Measurements from ENCODE around the gene SLIT3.

The SLIT3 gene

DNA sequence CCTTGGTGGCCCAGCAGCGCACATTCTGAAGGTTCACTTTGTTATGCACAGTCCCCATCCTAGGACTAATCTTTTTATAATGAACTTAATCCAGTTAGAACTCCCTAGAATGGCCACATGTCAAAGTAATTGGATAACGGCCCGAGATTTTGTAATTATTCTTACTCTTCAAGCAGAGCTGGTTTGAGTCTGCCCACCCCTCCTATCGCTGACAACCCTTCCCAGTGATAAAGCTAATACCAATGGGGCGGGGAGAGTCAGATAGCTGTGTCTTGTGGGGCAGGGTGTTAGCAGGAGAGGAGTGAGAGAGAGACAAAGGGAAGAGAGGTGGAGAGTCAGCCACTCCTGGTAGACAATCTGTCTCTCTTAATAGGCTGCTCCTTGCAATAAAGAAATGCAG, 356.9 kb downstream of the SLIT3 start:
- DNase-seq, result no peak

DNA sequence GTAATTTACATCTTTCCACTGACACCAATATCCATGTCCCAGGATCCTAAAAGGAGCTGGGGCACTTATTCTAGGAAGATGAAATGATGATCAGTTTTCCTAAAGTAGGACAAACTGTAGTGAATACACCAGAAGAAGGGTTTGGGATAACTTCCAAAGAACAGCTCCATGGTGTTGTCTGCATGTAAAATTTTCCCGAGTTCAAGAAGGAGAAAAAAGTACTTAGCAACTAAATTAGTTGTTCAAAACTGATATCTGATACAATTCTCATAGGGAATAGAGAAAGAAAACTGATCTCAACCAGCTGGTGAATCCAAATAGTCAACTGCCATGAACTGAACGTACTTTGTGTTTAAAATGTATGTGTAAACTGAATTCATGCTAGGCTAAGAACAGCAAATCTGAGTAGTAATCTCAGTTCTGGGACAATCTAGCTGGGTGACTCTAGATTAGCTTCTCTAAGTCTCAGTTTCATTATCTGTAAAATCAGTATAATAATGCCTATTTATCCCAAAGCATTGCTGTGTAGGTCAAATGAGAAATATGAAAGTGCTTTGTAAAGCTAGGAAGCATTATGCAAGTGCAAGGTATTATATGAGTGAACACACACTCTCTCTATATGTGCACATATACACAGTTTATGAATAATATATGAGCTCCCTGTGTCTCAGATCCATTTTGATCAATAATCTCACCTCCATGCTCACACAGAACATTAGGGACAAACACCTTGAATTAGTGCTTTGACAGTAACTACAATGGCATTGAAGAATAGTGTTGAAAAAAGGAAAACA, 357.7 kb downstream of the SLIT3 start:
- no peak for DNase-seq

DNA sequence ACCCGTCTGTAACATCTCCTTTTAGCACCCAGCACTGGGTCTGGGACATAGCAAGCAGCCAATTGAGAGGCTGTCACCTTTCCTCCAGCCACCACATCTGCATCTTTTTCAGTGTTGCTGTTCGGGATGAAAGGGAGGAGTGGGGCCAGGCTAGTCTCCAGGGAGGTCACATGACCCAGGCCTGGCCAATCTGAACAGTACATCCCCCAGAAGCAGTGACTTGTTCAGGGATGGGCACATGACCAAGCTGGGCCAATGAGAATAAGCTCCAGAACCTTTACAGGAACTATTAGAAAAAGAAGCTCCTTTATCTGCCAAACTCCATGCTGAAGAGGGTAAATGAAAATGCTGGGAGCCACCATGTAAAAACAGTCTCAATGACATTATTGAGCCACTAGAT, 359.0 kb downstream of the SLIT3 start:
- no peak for DNase-seq

DNA sequence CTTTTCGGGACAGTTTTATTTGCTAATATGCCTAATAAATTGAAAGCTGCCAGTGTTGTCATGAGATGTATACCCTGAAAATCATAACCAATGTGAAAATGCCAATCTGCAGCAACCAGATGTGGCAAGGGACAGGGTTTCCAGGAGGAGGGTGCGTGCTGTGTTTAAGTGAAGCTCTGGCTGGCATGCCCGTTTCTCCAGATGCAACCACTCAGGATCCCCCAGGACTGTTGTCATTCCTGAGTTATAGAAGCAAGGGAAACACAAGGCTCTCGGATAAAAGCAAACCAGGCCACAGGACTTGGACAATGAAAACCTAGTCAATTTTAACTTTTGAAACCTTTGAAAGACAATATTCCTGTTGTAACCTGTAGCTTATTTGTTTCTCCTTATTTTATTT, 360.2 kb downstream of the SLIT3 start:
- DNase-seq, result no peak

DNA sequence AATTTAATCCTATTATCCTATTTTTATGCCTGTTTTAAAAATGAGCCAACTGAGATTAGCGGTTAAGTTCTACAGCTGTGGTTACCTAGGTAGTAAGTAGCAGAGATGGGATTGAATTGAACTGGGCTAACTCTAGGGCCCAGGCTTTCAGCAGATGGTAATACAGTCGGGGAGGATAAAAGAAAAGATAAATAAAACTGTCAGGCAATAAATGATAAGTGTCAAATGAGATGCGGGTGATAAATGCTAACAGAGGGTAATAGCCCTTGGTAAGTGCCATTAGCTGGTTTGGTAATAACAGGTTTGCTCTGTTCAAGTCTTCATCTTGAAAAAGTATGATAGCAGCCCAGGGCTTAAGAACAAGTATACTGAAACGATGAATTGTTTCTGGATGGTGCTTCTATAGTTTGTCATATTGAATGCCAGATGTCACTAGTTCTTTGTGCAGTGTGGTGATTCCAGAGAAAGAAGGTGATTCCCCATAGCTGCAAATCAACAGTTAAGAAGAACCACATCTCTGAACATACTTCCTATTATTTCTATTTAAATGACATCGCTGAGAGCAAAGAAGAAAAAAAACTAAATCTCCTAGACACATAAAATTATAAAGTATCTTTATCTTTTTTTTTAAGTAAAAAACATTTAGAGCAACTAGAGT, 360.9 kb downstream of the SLIT3 start:
- no peak for DNase-seq

DNA sequence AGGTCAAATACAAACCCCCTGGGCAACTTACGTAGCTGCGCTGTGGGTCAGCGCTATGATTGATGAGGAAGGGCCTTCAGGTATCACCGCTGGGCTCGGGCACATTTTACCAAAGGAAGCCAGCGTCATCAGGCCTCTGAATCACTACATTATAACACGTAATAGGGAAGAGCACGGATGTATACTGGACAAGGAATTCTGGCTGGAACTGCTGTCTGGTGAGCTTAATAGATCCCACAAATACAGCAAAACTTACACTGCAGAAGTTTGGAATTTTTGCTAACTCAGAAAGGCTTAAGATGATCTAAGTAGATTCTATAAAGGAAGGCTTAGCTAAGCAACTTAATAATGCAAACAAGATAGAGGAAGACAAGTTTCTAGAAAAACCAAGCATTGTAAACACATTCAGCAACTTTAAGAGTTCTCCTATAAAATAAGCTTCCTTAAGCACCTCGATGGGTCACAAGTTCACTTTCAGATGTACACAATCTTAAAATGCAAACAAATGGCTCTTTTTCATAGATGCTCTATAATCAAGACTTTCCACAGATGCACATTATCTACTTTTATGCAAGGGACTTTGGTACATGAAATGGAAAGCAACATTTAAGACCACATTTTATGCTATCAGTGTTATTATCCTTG, 361.7 kb downstream of the SLIT3 start:
- DNase-seq, result no peak

DNA sequence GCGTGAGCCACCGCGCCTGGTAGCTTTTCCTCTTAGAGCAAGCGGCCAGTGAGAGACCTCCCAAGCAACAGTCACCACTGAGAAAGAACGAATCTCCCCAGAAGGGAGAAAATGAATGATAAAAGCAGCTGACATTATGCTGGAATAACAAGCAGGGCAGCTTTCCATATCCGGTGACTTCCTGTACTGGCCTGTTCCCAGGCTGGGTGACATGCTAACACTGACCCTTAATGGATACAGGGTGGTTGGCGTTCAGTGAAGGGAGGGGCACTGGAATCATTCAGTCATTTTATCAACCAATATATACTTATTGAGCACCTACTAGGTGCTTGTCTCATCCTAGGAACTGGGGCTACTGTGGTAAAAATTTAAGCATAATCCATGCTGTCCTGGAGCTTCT, 364.4 kb downstream of the SLIT3 start:
- DNase-seq, result no peak

DNA sequence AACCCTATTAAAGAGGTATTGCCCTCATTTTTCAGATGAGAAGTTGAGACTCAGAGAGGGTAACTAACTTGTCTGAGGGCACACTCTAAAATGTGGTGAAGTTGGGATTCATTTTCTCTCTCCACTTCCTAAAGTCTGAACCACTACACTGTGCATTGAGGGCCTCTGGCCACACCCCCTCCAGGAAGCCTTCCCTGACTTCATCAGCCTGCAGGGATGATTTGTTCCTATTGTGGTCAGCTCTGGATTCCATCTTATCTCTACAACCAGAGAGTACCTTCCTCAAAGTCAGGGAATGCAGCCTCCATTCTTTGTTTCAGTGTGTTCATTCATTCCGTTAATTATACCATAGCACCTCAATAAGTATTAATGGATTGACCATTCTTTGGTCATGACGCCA, 365.8 kb downstream of the SLIT3 start:
- no peak for DNase-seq

DNA sequence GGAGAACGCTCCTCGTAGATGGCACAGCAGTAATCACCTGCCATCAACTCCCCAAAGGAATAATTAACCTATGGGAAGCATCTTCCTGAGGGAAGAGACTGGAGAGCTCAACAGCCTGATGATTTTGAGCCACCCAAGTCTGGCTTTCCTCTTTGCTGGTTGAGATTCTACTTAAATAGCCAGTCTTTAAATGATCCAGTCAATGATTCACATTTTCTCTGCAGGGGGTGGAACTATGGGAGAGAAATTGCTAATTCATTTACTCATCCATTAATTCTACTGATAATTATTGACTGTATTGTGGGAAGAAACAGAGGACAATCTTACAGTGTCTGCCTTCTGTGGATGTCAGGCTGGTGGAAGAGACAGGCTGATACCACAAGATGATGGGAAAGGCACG, 366.8 kb downstream of the SLIT3 start:
- no peak for DNase-seq

DNA sequence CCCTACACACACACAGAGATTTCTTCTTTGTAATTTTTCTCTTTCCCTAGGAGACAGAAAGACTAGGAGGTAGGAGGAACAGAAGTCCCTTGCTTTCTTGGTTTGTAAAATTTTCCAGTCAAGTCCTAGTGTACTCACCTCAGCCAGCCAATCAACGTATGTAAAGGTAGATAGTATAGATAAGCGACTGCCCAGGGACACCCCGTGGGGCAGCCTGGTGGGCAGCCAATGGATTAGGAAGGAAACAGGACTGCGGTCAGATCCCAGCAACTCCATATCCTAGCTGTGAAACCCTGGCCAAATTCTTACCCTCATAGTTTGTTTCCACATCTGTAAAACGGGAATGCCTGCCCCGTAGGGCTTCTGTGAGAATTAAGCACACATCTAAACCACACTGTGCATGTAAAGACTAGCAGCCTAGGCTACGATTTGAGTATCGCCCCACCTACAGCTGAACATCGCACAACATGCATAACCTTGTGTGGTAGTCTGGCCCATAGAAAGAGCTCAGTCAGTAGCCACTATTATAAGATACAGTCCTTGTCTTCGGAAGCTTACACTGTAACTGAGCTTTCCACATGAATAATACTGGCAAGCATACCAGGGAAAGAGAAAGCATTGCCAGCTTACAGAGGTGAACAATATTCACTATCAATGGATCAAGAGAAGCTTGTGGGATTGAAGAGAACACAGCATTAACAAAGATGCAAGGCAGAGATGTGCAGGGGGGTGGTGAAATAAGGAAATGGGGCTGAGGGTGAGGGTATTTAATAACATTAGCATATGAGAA, 368.3 kb downstream of the SLIT3 start:
- DNase-seq, result no peak

DNA sequence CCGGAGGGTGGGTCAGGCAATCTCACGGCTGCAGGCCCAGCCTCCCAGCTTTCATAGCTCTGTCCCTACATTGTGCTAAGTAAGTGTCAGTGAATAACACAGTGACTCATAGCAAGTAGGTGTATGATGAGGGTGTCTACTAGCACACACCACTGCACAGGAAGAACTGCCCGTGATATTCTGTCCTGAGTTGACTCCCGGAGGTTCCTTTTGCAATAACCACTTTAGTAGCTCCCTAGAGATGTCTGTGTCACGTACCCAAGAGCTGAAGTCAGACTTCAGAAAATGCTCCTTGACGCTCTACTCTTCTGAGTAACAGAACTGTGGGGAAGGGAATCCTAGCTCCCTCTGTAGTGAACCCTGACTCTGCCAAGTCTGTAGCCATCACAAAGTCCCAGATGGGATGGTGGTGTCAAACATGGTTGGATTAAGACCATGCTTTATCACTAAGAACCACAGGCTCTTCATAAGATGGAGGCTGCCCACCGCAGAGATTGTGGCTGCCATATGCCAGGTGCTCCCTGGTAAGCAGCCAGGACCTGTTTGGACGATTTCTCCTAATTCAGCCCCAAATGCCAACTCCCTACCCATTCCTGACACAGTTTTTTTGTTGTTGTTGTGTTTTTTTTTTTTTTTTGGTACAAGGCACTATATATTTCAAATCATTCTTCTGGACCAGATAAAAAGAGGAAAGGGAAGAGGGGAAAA, 369.1 kb downstream of the SLIT3 start:
- DNase-seq, result no peak

DNA sequence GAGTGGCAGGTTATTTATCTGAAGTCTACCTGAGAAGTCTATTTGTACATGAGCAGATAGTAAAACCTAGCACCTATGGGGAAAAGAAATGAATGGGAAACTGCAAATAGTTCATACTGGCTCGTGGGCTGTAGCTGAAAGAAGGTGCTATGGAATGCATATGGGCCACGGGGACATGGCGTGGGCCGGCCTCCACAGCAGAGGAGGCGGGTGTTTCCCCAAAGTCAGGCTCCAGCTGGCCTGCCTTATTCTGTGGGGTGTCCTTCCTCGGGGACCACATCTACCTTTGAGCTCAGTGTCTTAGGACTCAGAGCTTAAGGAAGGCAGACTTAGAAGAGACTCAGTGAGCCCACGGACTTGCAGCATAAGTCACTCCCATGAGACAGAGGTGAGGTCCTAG, 371.3 kb downstream of the SLIT3 start:
- no peak for DNase-seq

DNA sequence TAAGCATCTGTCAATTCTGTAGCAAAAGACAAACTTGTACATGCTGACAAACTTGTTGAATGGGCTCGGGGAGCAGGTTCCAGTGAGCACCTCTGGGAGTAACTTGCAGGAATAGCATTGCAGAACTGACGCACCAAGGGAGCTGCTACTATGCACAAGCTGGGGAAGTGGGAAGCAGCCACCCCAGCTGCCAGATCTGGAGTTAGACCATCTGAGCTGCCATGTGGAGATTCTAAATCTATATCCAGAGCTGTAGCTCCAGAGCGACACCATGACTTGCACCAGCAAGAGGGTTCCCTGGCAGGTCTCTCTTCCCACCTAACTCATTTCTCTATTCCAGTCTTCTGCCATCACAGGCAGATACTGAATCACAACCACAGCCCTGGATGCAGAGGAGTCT, 375.8 kb downstream of the SLIT3 start:
- no peak for DNase-seq

DNA sequence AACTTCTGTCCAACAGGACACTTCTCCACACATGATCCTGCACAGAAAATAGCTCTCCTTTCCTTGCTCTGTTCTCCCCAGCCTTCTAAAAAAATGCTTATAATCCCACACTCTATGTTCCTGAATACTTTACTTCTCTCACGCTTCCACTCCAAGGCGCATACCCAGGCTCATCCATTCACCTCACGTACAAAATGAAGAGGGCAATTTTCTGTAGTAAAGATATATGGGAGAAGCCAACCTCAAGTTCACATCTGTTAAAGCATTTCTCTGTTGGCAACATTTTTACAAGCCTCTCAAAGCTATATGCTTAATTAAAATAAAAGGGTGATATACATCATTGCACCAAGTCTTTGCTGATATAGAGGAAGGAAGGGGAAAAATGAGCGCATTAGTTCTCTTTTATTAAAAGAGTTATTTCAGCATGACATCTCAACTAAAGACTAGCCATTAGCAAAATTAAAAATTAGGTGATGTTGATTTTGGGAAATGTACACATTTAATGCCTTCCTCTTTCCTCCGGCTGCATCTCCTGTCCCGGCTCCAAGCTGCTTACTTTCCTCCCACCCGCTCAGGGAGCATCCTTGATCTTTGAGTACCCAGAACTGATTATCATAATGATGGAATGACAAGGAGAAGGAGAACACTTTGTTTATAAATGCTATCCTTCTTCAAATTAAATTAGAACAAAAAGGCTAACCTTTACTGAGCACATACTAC, 379.6 kb downstream of the SLIT3 start:
- DNase-seq, result no peak

DNA sequence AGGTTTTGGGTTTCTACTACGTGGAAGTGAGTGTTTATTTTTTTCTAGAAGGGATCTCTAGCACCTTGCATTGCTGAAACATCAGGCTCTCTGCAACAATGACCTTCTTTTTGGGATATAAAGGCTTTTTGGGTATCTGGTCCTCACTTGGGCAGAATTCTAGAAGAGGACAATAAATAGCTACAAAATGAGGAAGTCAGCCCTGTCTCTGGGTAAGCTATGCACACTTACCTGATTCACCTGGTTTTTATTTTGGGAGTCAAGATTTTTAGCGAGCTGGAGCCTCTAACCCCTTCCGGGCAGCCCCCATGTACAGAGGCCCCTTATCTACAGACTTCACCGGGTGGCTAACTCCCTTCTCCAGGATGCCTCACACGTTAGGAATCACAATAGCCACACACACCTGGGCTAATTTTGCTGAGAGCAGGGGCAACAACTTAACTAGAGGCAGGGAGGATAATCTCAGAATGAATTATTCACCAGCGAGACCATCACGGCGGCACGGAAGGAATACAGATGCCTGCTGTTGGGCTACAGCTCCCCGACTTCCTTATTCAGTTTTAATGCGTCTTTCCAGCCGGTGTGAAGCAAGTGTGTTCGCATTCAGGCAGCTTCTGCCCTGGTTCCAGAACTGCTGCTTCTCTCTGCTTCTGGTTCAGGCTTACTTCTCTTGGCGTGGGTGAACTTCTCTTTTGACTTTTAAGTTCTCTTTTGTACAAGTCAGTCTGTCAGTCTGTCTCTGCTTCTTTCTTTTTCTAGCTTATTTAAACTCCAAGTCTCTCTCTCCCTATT, 380.7 kb downstream of the SLIT3 start:
- no peak for DNase-seq

DNA sequence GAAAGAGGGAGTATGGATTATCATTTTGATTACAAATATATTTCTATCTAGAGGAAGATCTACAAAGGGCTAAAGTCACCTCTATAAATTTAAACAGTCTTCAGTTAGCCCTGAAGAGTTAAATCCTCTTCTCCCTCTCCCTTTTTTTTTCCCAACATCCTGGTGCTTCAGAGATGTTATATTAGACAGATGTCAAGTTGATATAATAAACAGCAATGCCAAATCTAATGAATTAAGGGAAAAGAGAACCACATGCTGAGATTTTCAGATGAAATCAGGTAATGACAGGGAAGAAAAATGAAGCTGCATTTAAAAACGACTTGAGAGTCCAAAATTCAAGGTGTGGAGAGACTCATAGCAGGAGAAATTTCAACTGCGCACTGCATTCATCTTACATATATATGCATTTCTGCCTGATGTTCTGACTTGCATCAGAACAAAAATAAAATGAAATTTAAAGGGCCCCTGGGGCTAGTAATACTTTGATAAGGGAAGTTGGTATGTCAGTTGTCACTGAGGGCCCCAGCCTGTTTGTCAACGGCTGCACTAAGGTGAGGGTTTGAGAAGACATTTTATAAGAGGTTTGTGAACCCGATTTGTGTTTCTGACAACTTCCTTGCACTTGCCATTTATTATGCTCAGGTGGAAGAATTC, 382.9 kb downstream of the SLIT3 start:
- DNase-seq, result no peak

DNA sequence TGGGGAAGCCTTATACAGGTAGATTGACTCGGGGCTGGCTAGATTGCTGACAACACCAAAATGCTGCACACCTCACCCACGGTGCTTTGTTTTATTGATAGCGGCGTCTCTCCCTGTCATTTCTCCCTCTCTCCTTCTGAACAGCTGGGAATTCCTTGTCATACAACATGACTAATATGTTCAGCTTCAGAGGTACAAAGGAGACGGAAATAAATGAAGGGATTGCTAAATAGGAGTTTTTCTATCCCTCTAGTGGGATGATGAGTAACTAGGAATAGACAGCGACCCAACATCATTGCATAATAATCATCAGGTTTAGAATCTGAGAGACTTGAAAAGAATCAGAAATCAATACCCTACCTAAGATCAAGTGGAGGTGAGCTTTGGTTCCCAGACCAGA, 384.1 kb downstream of the SLIT3 start:
- no peak for DNase-seq

DNA sequence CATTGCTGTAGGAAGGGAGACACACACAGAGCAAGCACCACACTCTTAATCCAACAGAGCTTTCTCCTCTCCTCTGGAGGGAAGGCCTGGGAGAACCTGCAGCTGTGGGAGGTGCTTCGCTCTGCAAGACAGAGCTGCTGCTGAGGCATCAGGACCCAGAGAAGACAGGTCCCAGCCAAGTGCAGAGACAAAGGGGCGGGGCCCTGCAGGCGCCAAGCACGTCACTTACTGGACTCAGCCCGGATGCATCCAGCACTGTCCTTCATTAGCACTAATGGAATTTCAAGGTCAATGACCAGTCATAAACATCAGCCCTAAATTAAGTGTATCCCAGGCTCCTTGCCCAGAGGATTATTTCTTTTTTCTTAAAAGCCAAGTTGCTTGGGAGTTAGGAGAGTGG, 384.7 kb downstream of the SLIT3 start:
- no peak for DNase-seq

DNA sequence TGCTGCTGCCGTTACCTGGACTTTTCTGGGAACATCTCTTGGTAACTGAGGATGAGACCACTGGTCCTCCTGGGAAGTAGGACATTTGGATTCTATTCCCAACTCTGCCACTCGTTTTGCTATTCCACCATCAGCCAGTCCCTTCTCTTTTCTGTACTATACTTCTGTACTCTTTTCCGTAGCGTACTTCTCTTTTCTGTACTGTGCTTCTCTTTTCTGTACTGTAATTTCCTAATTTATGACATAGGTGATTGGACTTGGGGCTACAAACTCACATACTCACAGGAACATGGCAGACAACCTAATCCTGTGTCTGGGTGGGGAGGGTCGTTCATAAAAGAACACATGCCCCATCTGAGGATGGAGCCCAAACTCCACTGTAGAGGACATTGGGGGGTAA, 386.4 kb downstream of the SLIT3 start:
- DNase-seq, result no peak

DNA sequence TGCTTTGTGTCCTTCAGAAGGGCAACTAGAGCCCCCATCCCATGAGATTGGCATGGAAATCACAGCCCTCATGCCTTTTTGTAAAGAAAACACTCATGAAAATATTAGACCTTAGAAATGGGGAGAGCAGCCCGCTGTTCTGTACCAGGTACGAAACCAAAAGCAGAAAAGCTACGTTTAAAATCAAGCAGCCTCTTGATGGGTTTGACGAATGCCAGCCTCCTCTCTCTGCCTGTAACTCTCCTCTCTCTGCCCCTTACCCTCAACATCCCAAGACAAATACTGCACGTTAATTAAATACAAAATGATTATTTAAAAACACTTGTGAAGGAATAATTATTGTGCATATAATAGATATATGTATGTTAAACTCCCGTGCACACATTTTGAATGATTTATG, 390.1 kb downstream of the SLIT3 start:
- DNase-seq, result no peak

DNA sequence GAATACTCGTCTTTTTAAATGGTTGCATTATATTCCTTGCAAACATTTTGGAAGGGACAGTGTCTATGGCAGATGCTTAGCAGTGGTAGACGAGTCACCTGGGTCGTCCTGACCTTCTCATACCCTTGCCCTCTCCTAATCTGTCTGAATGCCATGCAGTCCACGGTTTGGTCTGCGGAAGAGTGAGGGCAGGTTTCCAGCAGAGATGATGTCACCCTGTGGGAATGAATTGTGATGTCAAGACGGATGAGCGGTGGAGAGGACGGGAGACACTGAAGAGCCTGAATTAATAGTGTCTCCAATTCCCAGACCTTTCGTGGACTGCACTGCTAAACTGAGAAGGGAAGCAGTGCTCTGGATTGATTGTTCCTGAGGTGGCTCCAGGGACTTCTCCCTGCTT, 392.7 kb downstream of the SLIT3 start:
- no peak for DNase-seq
